Activated CD4-positive, CD25-positive, alpha-beta regulatory T cell (primary cell): ENCODE results near the gene ST7.
A peak's percentile ranks its signal among the peaks of the same experiment; 100 is the strongest.
"Not testable (repeated sequence)": the region's sequence is repeated elsewhere in the genome, so short reads cannot be mapped to it uniquely, and the experiment has no call there.

Experiments used
- DNase-seq, 4 experiments: peaks; one replicate each; lab custom pipeline; 2025; lab: John Stamatoyannopoulos, UW

Gene ST7, protein sequence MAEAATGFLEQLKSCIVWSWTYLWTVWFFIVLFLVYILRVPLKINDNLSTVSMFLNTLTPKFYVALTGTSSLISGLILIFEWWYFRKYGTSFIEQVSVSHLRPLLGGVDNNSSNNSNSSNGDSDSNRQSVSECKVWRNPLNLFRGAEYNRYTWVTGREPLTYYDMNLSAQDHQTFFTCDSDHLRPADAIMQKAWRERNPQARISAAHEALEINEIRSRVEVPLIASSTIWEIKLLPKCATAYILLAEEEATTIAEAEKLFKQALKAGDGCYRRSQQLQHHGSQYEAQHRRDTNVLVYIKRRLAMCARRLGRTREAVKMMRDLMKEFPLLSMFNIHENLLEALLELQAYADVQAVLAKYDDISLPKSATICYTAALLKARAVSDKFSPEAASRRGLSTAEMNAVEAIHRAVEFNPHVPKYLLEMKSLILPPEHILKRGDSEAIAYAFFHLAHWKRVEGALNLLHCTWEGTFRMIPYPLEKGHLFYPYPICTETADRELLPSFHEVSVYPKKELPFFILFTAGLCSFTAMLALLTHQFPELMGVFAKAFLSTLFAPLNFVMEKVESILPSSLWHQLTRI

DNA sequence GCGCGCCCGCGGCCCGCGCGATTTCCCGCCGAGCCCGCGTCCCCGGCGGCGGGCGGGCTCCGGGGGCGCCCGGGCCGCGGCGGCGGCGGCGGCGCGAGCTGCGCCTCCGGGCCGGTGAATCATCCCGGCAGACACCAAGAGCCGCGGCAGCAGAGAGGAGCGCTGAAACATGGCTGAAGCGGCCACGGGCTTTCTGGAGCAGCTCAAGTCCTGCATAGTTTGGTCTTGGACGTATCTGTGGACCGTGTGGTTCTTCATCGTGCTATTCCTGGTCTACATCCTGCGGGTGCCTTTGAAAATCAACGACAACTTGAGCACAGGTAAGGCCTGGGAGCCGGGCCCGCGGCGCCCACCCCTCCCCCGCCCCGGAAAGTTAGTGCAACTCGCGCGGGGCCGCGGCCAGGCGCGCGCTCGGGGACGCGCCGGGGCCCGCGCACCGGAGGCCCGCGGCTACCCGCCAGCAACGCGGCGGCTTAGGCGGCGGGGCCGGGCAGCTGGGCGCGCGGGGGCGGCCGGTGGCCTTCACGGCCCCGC, at the start of gene ST7:
Gene ST7, plus strand, starts transcription at position 130 of the 534 bp plus-strand sequence. Its CDS starts 40 bp downstream, at position 170.
- DNase-seq: peak; percentile 33 to 55 (median 44)

DNA sequence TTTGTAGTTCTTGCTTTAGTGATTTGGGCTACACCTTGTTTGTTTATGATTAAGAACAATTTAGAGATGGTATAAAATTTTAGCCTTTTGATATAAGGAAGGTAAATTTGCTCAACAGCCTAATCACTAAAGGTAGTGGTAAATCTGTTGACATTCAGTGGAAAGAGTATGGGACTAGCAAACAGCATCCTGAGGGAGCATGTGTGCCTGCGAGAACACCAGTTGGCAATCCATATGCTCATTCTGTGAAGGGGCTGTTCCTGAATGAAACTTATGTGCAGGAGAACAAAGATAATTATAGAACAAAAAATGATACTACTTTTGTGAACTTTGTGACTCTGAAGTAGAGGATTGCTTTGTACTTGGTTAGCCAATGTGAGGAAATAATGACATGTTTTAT, 46.9 kb upstream of the ST7 start:
- DNase-seq: no peak

DNA sequence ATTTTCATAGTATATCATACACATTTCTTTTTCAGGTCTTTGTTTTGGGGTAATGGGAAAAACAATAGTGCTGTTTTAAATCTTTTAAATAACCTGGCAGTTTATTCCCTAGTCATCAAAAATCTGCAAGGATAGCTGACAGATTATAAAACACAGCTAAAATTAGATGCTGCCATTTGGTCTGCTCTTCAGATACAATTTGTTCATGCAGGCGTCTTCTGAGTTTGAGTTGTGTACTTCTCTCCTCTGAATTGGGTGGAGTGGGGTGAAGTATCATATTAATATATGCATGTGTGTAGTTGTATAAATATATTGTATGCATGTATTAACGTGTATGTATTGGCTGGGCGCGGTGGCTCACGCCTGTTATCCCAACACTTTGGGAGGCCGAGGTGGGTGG, 42.9 kb upstream of the ST7 start:
- DNase-seq: no peak

DNA sequence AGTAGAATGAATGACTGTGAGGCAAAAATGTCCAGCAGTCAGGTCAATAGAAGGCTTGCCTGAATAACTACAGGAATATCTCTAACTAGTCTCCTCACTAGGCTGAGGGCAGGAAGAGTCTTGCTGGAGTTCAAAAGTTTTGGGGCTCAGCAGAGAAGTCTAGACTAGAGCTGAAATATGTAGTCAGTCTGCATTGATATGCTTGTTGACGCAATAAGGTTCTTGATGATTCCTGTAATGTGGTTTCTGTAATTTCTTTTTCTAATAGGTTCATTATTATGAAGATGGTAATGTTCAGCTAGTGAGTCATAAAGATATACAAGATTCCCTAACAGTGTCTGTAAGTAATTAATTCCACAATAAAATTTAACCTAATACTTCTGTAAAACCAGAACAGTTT, 41.5 kb upstream of the ST7 start:
- no peak for DNase-seq

DNA sequence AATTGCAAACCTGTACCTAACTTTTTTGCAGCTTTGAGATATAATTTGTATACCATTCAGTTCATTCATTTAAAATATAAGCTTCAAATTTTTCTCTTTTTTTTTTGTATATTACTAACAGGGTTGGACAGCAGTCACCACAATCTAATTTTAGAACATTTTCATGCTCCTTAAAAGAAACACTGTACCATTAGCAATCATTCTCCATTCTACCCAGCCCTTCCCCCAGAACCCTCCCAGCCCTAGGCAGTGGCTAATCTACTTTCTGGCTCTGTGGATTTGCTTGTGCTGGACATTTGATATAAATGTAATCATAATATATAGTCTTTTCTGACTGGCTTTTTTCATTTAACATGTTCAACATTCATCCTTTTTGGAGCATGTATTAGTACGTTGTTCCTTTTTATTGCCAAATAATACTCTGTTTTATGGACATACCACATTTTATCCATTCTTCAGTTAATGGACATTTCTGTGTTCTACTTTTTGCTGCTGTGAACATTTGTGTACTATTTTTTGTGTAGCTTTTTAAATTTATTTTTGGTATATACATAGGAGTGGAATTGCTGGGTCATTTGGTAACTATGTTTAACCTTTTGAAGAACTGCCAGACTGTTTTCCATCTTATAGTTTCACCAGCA, 40.9 kb upstream of the ST7 start:
- no peak for DNase-seq

DNA sequence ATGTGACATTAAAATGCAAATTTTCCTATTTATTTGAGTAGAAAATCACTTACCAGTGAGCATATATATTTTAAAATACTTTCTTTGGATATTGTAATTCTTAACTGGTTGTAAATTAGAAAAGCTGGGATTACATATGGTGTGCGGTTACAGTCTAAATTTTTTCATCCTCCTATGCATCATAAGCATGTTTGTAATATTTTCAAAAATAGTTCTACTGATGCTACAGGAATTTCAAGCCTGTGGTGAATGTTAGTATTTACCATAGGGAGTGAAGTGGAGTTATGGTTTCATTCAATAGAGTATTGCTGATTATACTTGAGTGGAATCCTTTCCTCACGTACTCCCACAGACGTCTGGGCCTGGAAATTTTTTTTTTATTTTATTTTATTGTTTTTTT, 34.6 kb upstream of the ST7 start:
- no peak for DNase-seq

DNA sequence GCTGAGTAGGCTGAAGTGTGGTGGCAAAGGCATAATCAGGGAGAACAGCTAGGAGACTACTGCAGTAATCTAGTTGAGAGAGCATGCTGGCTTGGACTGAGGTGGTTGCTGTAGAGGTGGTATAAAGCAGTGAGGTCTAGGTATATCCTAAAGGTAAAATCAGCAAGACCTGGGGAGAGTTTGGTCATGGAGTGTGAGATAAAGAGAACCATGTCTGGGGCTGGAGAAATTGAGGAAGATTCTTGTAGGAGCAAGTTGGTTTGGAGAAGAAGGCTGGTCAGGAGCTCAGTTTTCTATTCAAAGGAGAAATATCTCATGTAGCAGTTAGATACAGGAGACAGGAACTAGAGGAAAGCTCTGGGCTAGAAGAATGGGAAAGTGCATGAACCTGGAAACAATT, 32.9 kb upstream of the ST7 start:
- no peak for DNase-seq

DNA sequence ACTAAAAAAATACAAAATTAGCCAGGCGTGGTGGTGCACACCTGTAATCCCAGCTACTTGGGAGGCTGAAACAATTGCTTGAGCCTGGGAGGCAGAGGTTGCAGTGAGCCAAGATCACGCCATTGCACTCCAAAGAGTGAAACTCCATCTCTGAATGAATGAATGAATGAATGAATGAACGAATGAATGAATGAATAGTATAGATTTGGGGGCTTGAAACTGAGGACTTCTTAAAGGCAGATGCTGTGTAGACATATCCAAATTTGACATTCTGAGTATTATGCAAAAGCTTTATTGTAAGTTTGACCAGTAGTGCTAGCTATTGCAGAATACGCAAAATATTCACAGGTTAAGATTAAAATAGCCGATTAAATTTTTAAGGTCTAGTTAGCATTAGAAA, 30.8 kb upstream of the ST7 start:
- no peak for DNase-seq

DNA sequence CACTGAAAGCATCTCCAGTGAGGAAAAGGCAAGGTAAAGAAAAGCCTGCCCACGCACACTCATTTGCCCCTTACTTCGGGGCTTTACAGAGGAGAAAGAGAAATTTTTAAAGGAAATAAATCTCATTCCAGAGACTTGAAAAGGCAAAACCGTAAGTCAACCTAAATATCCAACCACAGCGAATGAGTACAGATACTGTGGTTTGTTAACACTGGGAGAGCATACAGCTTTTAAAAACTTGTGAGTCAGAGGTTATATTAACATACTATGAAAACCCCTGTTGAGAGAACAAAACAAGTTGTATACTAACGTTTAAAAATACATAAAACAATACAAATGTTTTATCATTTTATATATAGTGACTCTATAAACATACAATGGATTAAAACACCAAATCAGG, 28.6 kb upstream of the ST7 start:
- no peak for DNase-seq

DNA sequence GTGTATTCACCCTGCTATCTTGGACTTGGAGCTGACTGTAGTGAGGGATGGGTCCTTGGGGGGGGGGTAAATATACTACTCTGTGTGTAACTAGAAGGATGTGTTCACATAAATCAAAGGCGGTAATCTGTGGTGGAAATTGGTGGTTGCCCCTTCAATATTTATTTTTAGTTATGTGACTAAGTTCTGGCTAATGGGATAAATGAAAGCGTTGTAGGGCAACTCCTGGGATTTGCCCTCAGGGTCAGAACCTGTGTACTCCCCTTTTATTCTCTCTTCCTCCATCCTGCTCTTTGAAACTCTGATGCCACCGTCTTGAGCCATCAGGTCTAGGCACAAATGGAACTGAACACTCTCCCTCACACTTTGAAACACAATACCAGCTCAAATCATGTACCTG, 24.3 kb upstream of the ST7 start:
- no peak for DNase-seq

DNA sequence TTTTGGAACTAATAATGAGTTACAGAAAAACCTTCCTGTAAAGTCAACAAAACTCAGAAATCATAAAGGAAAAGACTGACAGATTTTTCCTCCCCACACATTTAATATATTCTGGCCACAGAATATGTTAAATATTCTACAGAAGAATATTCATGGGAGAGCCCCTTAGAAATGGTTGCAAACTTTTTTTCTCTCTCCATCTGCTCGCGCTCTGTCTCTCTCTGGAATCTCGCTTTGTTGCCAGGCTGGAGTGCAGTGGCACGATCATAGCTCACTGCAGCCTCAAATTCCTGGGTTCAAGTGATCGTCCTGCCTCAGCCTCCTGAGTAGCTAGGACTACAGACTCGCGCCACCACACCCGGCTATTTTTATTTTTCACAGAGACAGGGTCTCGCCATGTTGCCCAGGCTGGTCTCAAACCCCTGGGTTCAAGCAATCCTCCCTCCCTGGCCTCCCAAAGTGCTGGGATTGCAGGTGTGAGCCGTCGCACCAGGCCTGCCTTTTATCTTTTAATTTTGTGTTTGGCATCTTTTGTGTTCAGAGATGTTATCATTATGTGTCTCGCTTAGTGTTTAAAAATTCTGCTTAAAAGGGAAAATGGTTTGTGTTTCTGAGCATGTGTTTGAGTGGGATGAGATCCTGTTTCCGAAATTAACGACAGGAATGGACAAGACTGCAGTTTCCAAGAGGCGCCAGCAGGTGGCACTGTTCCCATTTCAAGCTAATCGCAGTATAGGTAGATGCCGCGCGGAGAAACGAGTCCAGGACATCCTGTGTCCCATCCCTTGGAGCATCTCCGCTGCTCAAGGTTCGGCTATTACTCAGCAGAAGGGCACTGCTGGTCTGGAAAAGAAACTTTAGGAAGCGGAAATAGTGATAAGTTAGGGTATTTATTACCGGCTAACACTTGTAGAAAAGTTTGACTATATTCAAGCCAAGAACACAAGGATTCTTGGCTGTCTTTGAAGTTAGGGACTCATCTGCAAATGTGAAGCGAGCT, 23.1 kb upstream of the ST7 start:
- DNase-seq: peak; percentile 39 to 60 (median 48)

DNA sequence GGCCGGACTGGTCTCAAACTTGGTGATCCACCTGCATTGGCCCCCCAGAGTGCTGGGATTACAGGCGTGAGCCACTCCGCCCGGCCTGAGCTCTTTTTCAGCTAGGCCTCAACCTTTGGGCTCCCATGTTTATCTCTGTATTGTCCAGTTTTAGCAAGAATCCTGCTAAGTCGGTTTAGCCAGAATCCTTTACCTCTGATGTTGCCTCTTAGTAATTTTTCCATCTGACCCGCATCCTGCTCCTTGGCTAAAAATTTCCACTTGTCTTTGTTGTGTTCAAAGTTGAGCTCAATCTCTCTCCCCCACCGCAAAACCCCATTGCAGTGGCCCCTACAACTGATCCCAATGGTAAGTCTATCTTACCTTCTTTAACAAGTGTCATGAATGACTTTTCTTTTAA, 20.7 kb upstream of the ST7 start:
- no peak for DNase-seq

DNA sequence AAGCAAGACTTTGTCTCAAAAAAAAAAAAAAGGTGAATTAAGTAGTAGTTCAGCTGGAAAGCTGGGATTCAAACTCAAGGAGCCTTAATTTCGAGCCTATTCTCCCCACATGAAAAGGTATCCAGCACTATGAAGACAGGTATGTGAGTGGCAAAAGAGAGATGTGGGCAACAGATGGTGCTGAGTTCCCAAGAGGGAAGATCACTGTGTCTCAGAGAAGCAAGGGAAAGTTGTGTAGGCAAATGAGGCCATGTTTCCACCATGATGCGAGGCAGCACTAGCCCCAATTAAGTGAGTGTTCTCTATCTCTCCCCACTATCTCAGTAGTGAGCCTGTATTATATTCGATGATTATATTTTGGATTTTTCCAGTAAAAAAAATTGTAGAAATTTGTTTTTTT, 19.8 kb upstream of the ST7 start:
- no peak for DNase-seq

DNA sequence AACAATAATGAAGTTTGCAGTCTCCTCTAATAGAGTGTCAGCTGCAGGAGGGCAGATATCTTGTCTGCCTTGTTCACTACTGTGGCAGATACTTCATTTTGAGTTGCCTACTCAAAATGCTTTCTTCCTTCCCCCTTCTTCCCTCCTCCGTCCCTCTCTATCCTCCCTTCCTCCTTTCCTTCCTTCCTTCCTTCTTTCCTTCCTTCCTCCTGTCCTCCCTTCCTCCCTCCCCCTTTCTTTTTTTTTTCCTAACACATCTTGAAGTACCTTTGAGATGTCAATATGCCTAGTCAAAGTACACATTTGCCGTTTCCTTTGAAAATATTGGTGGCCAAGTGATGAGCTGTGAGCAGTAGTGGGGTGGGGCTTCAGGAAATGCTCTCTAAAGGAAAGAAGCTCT, 18.7 kb upstream of the ST7 start:
- DNase-seq: no peak

DNA sequence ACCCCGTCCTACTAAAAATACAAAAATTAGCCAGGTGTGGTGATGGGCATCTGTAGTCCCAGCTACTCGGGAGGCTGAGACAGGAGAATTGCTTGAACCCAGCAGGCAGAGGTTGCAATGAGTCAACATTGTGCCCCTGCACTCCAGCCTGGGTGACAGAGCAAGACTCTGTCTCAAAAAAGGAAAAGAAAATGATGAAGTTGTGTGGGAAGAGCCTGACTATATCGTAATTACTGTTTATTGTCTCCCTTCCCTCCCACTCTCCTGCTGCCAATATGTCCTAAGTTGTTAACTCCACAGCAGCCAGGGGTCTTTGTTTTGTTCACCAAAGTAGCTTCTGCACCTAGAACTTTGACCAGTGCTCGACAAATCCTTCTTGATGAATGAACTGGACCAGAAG, 16.5 kb upstream of the ST7 start:
- not testable (repeated sequence) for DNase-seq

DNA sequence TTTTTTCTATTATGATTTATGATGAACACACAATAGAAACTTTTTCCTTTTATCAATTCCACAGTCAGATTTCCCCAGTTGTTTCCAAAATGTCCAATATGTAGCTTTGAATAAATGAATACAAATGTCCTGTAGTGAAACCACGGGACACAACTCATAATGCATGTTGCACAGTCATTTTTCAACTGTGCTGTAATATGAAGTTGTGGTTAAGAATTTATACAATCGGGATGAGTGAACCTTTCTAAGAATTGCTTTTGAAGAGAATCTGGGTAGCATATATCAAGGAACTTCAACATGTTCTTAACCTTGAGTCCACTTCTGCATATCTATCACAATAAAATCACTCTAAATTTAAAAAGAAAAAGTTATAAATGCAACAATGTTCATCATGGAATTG, 14.6 kb upstream of the ST7 start:
- no peak for DNase-seq

DNA sequence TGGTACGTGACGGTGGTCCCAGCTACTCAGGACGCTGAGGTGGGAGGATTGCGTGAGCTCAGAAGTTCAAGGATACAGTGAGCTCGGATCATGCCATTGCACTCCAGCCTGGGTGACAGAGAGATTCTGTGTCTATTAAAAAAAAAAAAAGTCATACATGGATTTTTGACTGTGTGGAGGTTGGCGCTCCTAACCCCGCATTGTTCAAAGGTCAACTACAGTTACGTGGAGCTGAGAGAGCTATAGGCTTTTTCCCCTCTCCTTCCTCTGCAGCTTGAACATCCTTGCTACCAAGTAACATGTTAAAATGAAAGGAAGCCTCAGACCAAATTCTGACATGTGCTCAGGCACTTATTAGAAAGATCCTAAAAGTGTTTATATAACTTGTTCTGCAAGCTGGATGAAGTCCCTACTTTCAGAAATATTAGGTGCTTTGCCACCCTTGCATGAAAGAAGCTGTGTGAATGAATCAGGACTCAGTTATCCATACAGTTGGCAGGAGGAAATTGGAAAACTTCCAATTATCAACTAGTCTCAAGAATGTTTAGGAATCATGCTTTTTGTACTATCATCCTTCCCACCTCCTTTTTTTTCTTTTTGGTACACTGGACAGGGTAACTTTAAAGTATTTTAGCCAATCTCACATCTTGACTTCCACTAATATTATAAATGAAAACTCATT, 12.5 kb upstream of the ST7 start:
- no peak for DNase-seq

DNA sequence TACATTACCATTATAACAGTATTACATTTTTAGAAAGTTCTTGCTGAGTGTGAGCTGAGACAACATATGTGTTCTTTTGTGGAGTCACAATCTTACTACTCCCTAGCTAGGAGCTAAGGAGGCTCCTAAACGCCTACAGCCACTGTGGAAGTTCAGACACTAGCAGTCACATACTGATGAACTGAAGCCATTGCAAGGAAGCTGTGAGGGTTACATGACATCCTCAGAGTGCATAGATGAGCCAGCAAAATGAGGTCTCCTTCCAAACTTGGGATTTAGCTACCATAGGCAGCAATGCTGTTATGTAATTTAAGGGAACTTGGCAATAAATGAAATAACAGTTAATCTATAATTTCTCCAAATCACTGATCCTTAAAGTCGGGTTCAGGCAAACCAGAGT, 10.8 kb upstream of the ST7 start:
- no peak for DNase-seq

DNA sequence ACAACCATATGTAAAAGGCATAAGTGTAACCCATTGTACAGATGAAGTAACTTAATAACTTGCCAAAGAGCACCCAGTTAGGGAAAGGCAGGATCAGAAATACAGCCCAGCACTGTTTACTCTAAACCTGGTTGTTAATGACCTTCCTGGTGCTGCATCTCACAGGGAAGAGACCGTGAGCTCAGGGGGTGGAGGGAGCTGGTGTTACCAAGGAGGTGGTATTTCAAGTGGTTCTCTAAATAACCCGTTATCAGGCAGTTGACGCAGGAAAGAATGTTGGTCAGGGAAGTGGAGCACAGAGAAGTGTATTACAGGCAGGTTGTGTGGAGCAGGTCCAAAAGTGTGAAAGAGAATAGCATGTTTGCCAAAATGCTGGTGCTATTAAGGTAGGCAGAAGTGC, 4.4 kb upstream of the ST7 start:
- no peak for DNase-seq

DNA sequence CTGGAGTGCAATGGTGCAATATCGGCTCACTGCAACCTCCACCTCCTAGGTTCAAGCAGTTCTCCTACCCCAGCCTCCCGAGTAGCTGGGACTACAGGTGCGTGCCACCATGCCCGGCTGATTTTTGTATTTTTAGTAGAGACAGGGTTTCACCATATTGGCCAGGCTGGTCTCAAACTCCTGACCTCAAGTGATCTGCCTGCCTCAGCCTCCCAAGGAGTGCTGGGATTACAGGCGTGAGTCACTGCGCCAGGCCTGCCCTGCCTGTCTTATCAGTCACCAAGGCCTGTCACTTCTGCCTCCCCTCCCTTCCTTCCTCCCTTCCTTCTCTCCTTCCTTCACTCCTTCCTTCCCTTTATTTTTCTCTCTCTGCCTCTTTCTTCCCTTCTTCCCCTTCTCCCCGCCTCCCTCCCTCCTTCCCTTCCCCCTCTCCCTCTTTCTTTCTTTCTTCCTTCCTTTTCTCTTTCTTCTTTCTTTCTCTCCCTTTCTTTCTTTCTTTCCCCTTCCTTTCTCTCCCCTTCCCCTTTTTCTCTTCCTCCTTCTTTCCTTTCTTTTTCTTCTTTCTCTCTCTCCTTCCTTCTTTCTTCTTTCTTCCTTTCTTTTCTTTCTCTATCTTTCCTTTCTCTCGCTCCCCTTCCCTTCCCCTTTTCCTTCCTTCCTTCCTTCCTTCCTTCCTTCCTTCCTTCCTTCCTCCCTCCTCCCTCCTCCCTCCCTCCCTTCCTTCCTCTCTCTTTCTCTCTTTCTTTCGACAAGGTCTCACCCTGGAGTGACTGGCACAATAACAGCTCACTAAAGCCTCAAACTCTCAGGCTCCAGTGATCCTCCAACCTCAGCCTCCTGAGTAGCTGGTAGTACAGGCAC, 3.1 kb upstream of the ST7 start:
- no peak for DNase-seq
